ENCODE data around the gene TRAPPC3. TPM values are rescaled to one million over a fixed set of nuclear protein-coding genes. Genes with fewer than 3 reads are reported as not detected.
A peak's percentile ranks its signal among the peaks of the same experiment; 100 is the strongest.

The TRAPPC3 gene
- total and polyA plus RNA-seq, 9 of the 15 experiments (the other 6 are each of a cell fraction or from before 2014, with no cell fraction given): 20.6 to 141 (median 112) TPM

- TF ChIP-seq TAF1 (IDR thresholded peaks at IDR 0.05; ENCODE audit: control insufficient read depth, extremely low read depth, insufficient read depth, low read length, severe bottlenecking): peak; percentile 68
- TF ChIP-seq ZNF224 (CRISPR knock-in tag; IDR thresholded peaks at IDR 0.05): no peak
- TF ChIP-seq MAZ (CRISPR knock-in tag; conservative IDR thresholded peaks at IDR 0.05 in 1 of 2, IDR thresholded peaks at IDR 0.05 in 1 of 2): peak; percentile 76 to 85
- TF ChIP-seq ELK3 (CRISPR knock-in tag; IDR thresholded peaks at IDR 0.05): no peak
- TF ChIP-seq RREB1 (CRISPR knock-in tag; IDR thresholded peaks at IDR 0.05): peak; percentile 67; the same call in 1 of the 2 replicates
- peak; percentile 4; the same call in 1 of the 2 replicates for TF ChIP-seq EP300 (IDR thresholded peaks at IDR 0.05; ENCODE audit: low read length)
- TF ChIP-seq GTF2E2 (tag; IDR thresholded peaks at IDR 0.05): peak; percentile 44; the same call in 1 of the 2 replicates
- TF ChIP-seq PHF20 (IDR thresholded peaks at IDR 0.05; ENCODE audit: partially characterized antibody): peak; percentile 46
- peak; percentile 57; the same call in 1 of the 2 replicates for TF ChIP-seq AFF4 (CRISPR knock-in tag; IDR thresholded peaks at IDR 0.05)
- no peak for TF ChIP-seq ZNF507 (tag; conservative IDR thresholded peaks at IDR 0.05)
- no peak for TF ChIP-seq EZH2 (IDR thresholded peaks at IDR 0.05; ENCODE audit: borderline replicate concordance, low read depth, low read length)
- TF ChIP-seq ZNF165 (CRISPR knock-in tag; IDR thresholded peaks at IDR 0.05; ENCODE audit: borderline replicate concordance): no peak
- TF ChIP-seq MAFF (IDR thresholded peaks at IDR 0.05; ENCODE audit: low read length): no peak
- peak; percentile 91 for TF ChIP-seq KDM5B (IDR thresholded peaks at IDR 0.05; ENCODE audit: insufficient replicate concordance, low read depth, low read length)
- 0 out of 4 replicates have a peak, but pooled peaks of 1 of the 2 experiments have one; percentile 23 for TF ChIP-seq HDAC1 (IDR thresholded peaks at IDR 0.05)
These were observed 6.4 kb upstream of the TRAPPC3 start, which contains the start of gene MAP7D1 (continued) for GRCh38 chr1:36155408-36156328.

Data from K562 (cell line).